HepG2 (cell line): ENCODE data around the gene TLDC2. TPM values are rescaled to one million over a fixed set of nuclear protein-coding genes. Genes with fewer than 3 reads are reported as not detected.

Experiments used
- ATAC-seq: fragments of 200-7000 bp; cut with Tn5 transposase; 3 replicates; pipeline ENCODE4 v1.9.1; 2020; ENCODE audit warnings: mild to moderate bottlenecking, moderate library complexity
- BruUV-seq: library from RNA; stranded (reverse); fragments of 400-500 nt; replicated peaks from 2 replicates; lab custom pipeline; 2021; lab: Mats Ljungman, UMichigan
- CTCF ChIA-PET: fragments of 300-600 bp; formaldehyde crosslinking; extraction: SDS; loops from one replicate; lab custom pipeline; 2021; ENCODE audit warnings: low total read pairs, inconsistent platforms, low intra/inter-chr PET ratio; lab: Yijun Ruan, JAX
- POLR2A ChIA-PET: fragments of 350-600 bp; sonication (Branson Sonifier 250); formaldehyde crosslinking; loops from one replicate; lab custom pipeline; 2020; ENCODE audit warnings: antibody characterized with exemption, inconsistent platforms; lab: Yijun Ruan, JAX
- DNase-seq: peaks from one replicate; pipeline ENCODE4 v3.0.0-alpha.2; 2015; ENCODE audit warnings: low spot score
- FAIRE-seq: peaks from 3 replicates; lab custom pipeline; 2011; peaks lifted over from hg19 to GRCh38; lab: Jason Lieb, UNC
- H2AFZ ChIP-seq: one replicate; pipeline ENCODE4 v1.6.1; 2011; ENCODE audit warnings: low read length, inconsistent platforms
- H3K27ac ChIP-seq: fragments of 300-600 bp; 3 replicates; pipeline ENCODE4 v1.8.0; 2011; ENCODE audit warnings: mixed run types, mild to moderate bottlenecking, mixed read lengths, low read length, inconsistent platforms; ENCODE audit not compliant: insufficient read depth; ENCODE audit errors: extremely low read length
- H3K27me3 ChIP-seq, 2 experiments: fragments of 200-600 bp in 1 of 2; 2 replicates in 1 of 2; 3 replicates in 1 of 2; pipeline versions ENCODE4 v1.6.0 to v1.8.0; 2011; ENCODE audit warnings: low read length in 2 of 2, mild to moderate bottlenecking in 2 of 2, moderate library complexity in 2 of 2, inconsistent platforms in 1 of 2; ENCODE audit not compliant: insufficient read depth in 2 of 2, control insufficient read depth in 1 of 2
- H3K36me3 ChIP-seq, 2 experiments: fragments of 200-600 bp in 1 of 2; replicated peaks in 1 of 2; 2 replicates in 1 of 2; 3 replicates in 1 of 2; pipeline versions ENCODE4 v1.5.1 to v1.8.0; 2011; ENCODE audit warnings: low read length in 2 of 2, inconsistent platforms in 1 of 2; ENCODE audit not compliant: insufficient read depth in 2 of 2, control insufficient read depth in 1 of 2
- H3K4me1 ChIP-seq: 2 replicates; pipeline ENCODE4 v1.5.1; 2012; ENCODE audit warnings: low read length, inconsistent platforms; ENCODE audit not compliant: insufficient read depth
- H3K4me2 ChIP-seq: 2 replicates; pipeline ENCODE4 v1.6.0; 2011; ENCODE audit warnings: low read depth, low read length, inconsistent platforms
- H3K4me3 ChIP-seq, 3 experiments: fragments of 200-600 bp in 1 of 3; sonication (generic), shearing (Covaris generic) in 1 of 3; replicated peaks in 1 of 3; 2 replicates each; pipeline ENCODE4 v1.5.1; 2011 to 2016; ENCODE audit warnings: low read length in 3 of 3, inconsistent platforms in 2 of 3, low read depth in 2 of 3, mild to moderate bottlenecking in 2 of 3, control low read depth in 1 of 3, mixed read lengths in 1 of 3; ENCODE audit not compliant: insufficient read depth in 1 of 3
- H3K79me2 ChIP-seq: one replicate; pipeline ENCODE4 v1.6.1; 2011; ENCODE audit warnings: low read length, inconsistent platforms; ENCODE audit not compliant: insufficient read depth
- H3K9ac ChIP-seq: 2 replicates; pipeline ENCODE4 v1.6.0; 2011; ENCODE audit warnings: mild to moderate bottlenecking, low read depth, low read length, inconsistent platforms; ENCODE audit not compliant: insufficient read depth
- H3K9me3 ChIP-seq: 2 replicates; pipeline ENCODE4 v1.5.1; 2012; ENCODE audit warnings: mild to moderate bottlenecking, low read length
- H4K20me1 ChIP-seq: 2 replicates; pipeline ENCODE4 v1.6.0; 2011; ENCODE audit warnings: inconsistent platforms, mild to moderate bottlenecking, low read length, moderate library complexity; ENCODE audit not compliant: insufficient read depth
- AGO2 ChIP-seq: fragments of 200-400 bp; formaldehyde crosslinking; optimal IDR thresholded peaks from 2 replicates; pipeline ENCODE3; 2017; ENCODE audit warnings: mild to moderate bottlenecking, low read depth, low read length, moderate library complexity
- GZF1 ChIP-seq: sonication (generic); formaldehyde crosslinking; IDR thresholded peaks from 2 replicates; pipeline ENCODE4 v1.5.1; 2020; ENCODE audit warnings: mild to moderate bottlenecking, missing genetic modification reagents
- HNRNPK ChIP-seq: fragments of 200-400 bp; formaldehyde crosslinking; IDR thresholded peaks from 2 replicates; pipeline ENCODE4 v1.6.1; 2018; ENCODE audit warnings: low read length, low read depth, moderate library complexity, mild to moderate bottlenecking; ENCODE audit not compliant: poor library complexity, severe bottlenecking
- SOX6 ChIP-seq, 2 experiments: fragments of 450-650 bp in 1 of 2; sonication (generic) in 1 of 2; formaldehyde crosslinking in 1 of 2; IDR thresholded peaks; 2 replicates each; pipeline versions ENCODE4 v1.4.0 to v1.6.1; 2017 to 2020; ENCODE audit warnings: antibody characterized with exemption in 1 of 2, mild to moderate bottlenecking in 1 of 2, missing genetic modification reagents in 1 of 2
- WGBS: methylation state at CpG from one replicate; pipeline ENCODE4 v1.1.6; 2017; ENCODE audit warnings: low lambda C conversion rate; 5-methylcytosine and 5-hydroxymethylcytosine counted together
- in situ Hi-C: cut with HindIII; loops from 2 replicates; pipeline ENCODE4 v1.10.0; 2017; ENCODE audit warnings: low pct_unique_long_range_greater_than_20kb; ENCODE audit not compliant: extremely low pct_ligation_motif_present
- intact Hi-C: fragments of 100-400 bp; cut with micrococcal nuclease; formaldehyde crosslinking; loops from one replicate; pipeline ENCODE4 v1.10.0; 2022; ENCODE audit not compliant: unreplicated experiment
- polyA plus RNA-seq, 8 experiments: library from polyadenylated mRNA; depleted of rRNA in 3 of 8; stranded (reverse) in 7 of 8; unstranded in 1 of 8; fragments of >200 nt; fragmentation: Illumina TruSeq in 4 of 8; extraction: Trizol in 4 of 8; gene quantifications; 2 replicates each; pipeline versions ENCODE4 v1.2.1 to v1.2.3, GENCODE V29; 2011 to 2016; ENCODE audit warnings: low read depth in 4 of 8, missing spikeins in 1 of 8, mixed read lengths in 1 of 8; ENCODE audit not compliant: insufficient read depth in 1 of 8
- total RNA-seq, 5 experiments: library from RNA; depleted of rRNA; stranded (reverse); fragments of >200 nt; fragmentation: Illumina TruSeq; extraction: Trizol; gene quantifications; 2 replicates each; pipeline ENCODE4 v1.2.3, GENCODE V29; 2016; ENCODE audit warnings: low read depth in 1 of 5
- TF ChIP-seq, protein P1 (sequence below): sonication (generic); formaldehyde crosslinking; IDR thresholded peaks from 2 replicates; pipeline ENCODE4 v1.4.0; 2020; ENCODE audit warnings: missing genetic modification reagents
- TF ChIP-seq, protein P2 (sequence below), 2 experiments: sonication (generic) in 1 of 2; formaldehyde crosslinking in 1 of 2; IDR thresholded peaks; 2 replicates each; pipeline versions ENCODE4 v1.5.1 to v1.6.1; 2011 to 2020; ENCODE audit warnings: borderline replicate concordance in 1 of 2, low read depth in 1 of 2, low read length in 1 of 2, mild to moderate bottlenecking in 1 of 2, missing genetic modification reagents in 1 of 2, moderate library complexity in 1 of 2
- TF ChIP-seq, protein P3 (sequence below): sonication (generic); formaldehyde crosslinking; IDR thresholded peaks from 2 replicates; pipeline ENCODE4 v1.4.0; 2020; ENCODE audit warnings: low read depth, mild to moderate bottlenecking, missing genetic modification reagents
- TF ChIP-seq, protein P4 (sequence below): IDR thresholded peaks from 2 replicates; pipeline ENCODE4 v1.6.1; 2016; ENCODE audit warnings: missing biosample characterization, missing genetic modification reagents, low read depth
- TF ChIP-seq, protein P5 (sequence below): sonication (generic); formaldehyde crosslinking; IDR thresholded peaks from 2 replicates; pipeline ENCODE4 v1.5.1; 2020; ENCODE audit warnings: mild to moderate bottlenecking, moderate library complexity, missing genetic modification reagents
- TF ChIP-seq, protein P6 (sequence below): sonication (generic); IDR thresholded peaks from 2 replicates; pipeline ENCODE4 v1.6.1; 2016; ENCODE audit warnings: low read depth, borderline replicate concordance

Gene TLDC2
- total and polyA plus RNA-seq, 2 of the 13 experiments (the other 11 are each of a cell fraction or from before 2014, with no cell fraction given) = 1.5 to 1.6 TPM

DNA sequence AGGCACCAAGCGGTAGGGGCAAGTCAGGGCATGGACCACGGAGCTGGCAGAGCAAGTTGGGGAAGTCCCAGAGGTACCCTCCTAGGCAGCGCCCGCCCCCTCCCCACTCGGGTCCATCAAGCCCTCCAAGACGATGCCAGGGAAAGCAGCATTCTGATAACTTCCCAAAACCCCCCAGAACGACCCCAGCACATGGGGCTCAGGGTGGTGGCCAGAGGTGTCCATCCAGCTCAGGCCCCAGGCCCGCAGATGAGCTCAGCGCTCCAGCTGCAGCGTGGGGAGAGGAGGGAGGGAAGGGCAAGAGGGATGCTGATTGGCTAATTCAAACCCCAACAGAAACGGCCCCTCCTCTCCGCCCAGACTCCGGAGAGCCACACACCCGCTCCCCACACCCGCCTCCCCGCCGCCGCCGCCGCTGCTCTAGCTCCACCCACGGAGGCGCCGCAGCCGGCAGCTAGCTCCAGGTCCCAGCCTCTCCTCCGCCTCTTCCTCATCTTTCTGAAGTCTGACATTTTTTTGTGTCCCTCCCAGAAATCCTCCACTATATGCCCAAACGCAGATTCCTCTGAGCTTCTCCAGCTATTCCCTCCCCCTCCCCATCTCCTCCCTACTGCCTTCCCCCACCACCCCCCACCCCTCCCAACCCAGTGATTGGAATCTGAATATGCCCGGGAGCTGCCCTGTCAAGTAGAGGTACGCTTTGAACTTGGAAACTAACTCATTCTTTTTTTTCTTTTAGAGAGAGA, 40.3 kb upstream of the TLDC2 start:
- no peaks in the 10 kb centered on the region for H4K20me1 ChIP-seq
- H3K4me3 ChIP-seq = no peak overlapping the region
- DNase-seq = no peak
- no peaks in the 10 kb centered on the region for H3K79me2 ChIP-seq
- BruUV-seq = no TSS peak
- intact Hi-C loops = loop anchor here (1.0 to 5.0 kb wide), 2 partner anchors 37 to 52 kb away; no protein-coding TSS in a partner anchor
- H3K9me3 ChIP-seq = no peaks in the 10 kb centered on the region
- 93% methylated on average over 28 of the region's 28 CpGs for WGBS
- H3K4me1 ChIP-seq = peaks cover 17% of the 10 kb centered on the region; the same call in 1 of the 2 replicates
- POLR2A ChIA-PET = interaction anchor here (1.9 kb wide), 1 partner anchor 62 kb away, joined by 5 read pairs; the partner anchor contains the start of gene DSN1
- CTCF ChIA-PET = interaction anchor here (1.6 to 2.7 kb wide), 2 partner anchors 50 to 84 kb away, joined by 6 to 59 read pairs; no protein-coding TSS in a partner anchor
- H3K36me3 ChIP-seq = peaks cover 2 to 9% of the 10 kb centered on the region in 2 experiments; a peak in 4 of 5 replicates
- no peak for ATAC-seq
- no peak overlapping the region for H3K4me2 ChIP-seq
- no peak for FAIRE-seq
- no peak overlapping the region for H2AFZ ChIP-seq
- H3K27me3 ChIP-seq = no peaks in the 10 kb centered on the region
- H3K27ac ChIP-seq = no peak overlapping the region
- in situ Hi-C loops = no loop called here
- no peak overlapping the region for H3K9ac ChIP-seq
- TF ChIP-seq GZF1 (CRISPR knock-in tag) = no peak
- TF ChIP-seq, protein P1, sequence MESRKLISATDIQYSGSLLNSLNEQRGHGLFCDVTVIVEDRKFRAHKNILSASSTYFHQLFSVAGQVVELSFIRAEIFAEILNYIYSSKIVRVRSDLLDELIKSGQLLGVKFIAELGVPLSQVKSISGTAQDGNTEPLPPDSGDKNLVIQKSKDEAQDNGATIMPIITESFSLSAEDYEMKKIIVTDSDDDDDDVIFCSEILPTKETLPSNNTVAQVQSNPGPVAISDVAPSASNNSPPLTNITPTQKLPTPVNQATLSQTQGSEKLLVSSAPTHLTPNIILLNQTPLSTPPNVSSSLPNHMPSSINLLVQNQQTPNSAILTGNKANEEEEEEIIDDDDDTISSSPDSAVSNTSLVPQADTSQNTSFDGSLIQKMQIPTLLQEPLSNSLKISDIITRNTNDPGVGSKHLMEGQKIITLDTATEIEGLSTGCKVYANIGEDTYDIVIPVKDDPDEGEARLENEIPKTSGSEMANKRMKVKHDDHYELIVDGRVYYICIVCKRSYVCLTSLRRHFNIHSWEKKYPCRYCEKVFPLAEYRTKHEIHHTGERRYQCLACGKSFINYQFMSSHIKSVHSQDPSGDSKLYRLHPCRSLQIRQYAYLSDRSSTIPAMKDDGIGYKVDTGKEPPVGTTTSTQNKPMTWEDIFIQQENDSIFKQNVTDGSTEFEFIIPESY (CRISPR knock-in tag) = 0 out of 2 replicates have a peak, but pooled peaks have one; percentile 27
- TF ChIP-seq, protein P2, sequence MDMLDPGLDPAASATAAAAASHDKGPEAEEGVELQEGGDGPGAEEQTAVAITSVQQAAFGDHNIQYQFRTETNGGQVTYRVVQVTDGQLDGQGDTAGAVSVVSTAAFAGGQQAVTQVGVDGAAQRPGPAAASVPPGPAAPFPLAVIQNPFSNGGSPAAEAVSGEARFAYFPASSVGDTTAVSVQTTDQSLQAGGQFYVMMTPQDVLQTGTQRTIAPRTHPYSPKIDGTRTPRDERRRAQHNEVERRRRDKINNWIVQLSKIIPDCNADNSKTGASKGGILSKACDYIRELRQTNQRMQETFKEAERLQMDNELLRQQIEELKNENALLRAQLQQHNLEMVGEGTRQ (IDR thresholded peaks at IDR 0.05; ENCODE audit: low read depth, low read length) = no peak
- TF ChIP-seq, protein P2 (CRISPR knock-in tag; IDR thresholded peaks at IDR 0.05; ENCODE audit: borderline replicate concordance) = no peak
- TF ChIP-seq, protein P3, sequence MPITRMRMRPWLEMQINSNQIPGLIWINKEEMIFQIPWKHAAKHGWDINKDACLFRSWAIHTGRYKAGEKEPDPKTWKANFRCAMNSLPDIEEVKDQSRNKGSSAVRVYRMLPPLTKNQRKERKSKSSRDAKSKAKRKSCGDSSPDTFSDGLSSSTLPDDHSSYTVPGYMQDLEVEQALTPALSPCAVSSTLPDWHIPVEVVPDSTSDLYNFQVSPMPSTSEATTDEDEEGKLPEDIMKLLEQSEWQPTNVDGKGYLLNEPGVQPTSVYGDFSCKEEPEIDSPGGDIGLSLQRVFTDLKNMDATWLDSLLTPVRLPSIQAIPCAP (CRISPR knock-in tag) = no peak
- peak; percentile 26 for TF ChIP-seq HNRNPK
- peak; percentile 28 for TF ChIP-seq AGO2
- TF ChIP-seq, protein P4, sequence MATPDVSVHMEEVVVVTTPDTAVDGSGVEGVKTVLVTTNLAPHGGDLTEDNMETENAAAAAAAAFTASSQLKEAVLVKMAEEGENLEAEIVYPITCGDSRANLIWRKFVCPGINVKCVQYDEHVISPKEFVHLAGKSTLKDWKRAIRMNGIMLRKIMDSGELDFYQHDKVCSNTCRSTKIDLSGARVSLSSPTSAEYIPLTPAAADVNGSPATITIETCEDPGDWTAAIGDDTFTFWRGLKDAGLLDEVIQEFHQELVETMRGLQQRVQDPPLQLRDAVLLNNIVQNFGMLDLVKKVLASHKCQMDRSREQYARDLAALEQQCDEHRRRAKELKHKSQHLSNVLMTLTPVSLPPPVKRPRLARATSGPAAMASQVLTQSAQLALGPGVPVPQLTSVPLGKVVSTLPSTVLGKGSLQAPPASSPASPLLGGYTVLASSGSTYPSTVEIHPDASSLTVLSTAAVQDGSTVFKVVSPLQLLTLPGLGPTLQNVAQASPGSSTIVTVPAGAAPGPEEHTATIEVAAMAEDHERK (CRISPR knock-in tag) = no peak
- TF ChIP-seq, protein P5, sequence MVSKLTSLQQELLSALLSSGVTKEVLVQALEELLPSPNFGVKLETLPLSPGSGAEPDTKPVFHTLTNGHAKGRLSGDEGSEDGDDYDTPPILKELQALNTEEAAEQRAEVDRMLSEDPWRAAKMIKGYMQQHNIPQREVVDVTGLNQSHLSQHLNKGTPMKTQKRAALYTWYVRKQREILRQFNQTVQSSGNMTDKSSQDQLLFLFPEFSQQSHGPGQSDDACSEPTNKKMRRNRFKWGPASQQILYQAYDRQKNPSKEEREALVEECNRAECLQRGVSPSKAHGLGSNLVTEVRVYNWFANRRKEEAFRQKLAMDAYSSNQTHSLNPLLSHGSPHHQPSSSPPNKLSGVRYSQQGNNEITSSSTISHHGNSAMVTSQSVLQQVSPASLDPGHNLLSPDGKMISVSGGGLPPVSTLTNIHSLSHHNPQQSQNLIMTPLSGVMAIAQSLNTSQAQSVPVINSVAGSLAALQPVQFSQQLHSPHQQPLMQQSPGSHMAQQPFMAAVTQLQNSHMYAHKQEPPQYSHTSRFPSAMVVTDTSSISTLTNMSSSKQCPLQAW (CRISPR knock-in tag) = no peak
- no peak for TF ChIP-seq SOX6 (IDR thresholded peaks at IDR 0.05)
- no peak for TF ChIP-seq SOX6 (CRISPR knock-in tag; IDR thresholded peaks at IDR 0.05)
- TF ChIP-seq, protein P6, sequence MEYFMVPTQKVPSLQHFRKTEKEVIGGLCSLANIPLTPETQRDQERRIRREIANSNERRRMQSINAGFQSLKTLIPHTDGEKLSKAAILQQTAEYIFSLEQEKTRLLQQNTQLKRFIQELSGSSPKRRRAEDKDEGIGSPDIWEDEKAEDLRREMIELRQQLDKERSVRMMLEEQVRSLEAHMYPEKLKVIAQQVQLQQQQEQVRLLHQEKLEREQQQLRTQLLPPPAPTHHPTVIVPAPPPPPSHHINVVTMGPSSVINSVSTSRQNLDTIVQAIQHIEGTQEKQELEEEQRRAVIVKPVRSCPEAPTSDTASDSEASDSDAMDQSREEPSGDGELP = no peak
